WTC11 (cell line): ENCODE results near the gene ARHGAP26.

Source experiments
- CBFB ChIP-seq: sonication (generic); formaldehyde crosslinking; IDR thresholded peaks from 2 replicates; pipeline ENCODE4 v1.8.1; 2022; ENCODE audit warnings: mild to moderate bottlenecking, low read depth, missing genetic modification reagents
- CREM ChIP-seq: sonication (generic); formaldehyde crosslinking; IDR thresholded peaks from 2 replicates; pipeline ENCODE4 v1.8.1; 2022; ENCODE audit warnings: mild to moderate bottlenecking, missing genetic modification reagents, moderate library complexity
- CTCF ChIP-seq: fragments of 200-600 bp; IDR thresholded peaks from 2 replicates; pipeline ENCODE4 v1.8.0; 2022; ENCODE audit warnings: antibody characterized with exemption
- MYBL2 ChIP-seq: sonication (generic); formaldehyde crosslinking; IDR thresholded peaks from 2 replicates; pipeline ENCODE4 v1.8.1; 2023; ENCODE audit warnings: mild to moderate bottlenecking, moderate library complexity, missing genetic modification reagents
- ZNF121 ChIP-seq: sonication (generic); formaldehyde crosslinking; IDR thresholded peaks from 2 replicates; pipeline ENCODE4 v1.8.0; 2023; ENCODE audit warnings: missing genetic modification reagents
- TF ChIP-seq, protein P1 (sequence below): sonication (generic); formaldehyde crosslinking; IDR thresholded peaks from 2 replicates; pipeline ENCODE4 v1.8.1; 2022; ENCODE audit warnings: mild to moderate bottlenecking, missing genetic modification reagents, moderate library complexity, borderline replicate concordance

- TF ChIP-seq ZNF121 (no peak), CREM (no peak), MYBL2 (no peak), CTCF (no peak), CBFB (no peak)
- TF ChIP-seq, protein P1, sequence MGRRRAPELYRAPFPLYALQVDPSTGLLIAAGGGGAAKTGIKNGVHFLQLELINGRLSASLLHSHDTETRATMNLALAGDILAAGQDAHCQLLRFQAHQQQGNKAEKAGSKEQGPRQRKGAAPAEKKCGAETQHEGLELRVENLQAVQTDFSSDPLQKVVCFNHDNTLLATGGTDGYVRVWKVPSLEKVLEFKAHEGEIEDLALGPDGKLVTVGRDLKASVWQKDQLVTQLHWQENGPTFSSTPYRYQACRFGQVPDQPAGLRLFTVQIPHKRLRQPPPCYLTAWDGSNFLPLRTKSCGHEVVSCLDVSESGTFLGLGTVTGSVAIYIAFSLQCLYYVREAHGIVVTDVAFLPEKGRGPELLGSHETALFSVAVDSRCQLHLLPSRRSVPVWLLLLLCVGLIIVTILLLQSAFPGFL (CRISPR knock-in tag): no peak
Observed at GRCh38 chr5:143190260-143190810, 420.2 kb downstream of the ARHGAP26 start.
